G401 (cell line): ENCODE measurements around the gene XPO4. TPM values are rescaled to one million over a fixed set of nuclear protein-coding genes. Genes with fewer than 3 reads are reported as not detected.

Experiments used
- DNase-seq: peaks from one replicate; pipeline ENCODE4 v3.0.0-alpha.2; 2015; ENCODE audit warnings: low spot score
- in situ Hi-C: cut with HindIII; loops from 2 replicates; pipeline ENCODE4 v1.10.0; 2016; ENCODE audit warnings: low sequenced_read_pairs, mixed read lengths
- total RNA-seq: library from RNA; depleted of rRNA; stranded (reverse); fragments of >200 nt; shearing (Covaris generic); gene quantifications from 2 replicates; pipeline ENCODE4 v1.2.3, GENCODE V29; 2014

XPO4 gene
- total RNA-seq, 1 experiment from 2014 or later: 24.1 TPM

GRCh38 chr13:20833900-20834679 lies 68.5 kb downstream of the XPO4 start:
- DNase-seq: no peak
- in situ Hi-C loops: no loop called here

DNA sequence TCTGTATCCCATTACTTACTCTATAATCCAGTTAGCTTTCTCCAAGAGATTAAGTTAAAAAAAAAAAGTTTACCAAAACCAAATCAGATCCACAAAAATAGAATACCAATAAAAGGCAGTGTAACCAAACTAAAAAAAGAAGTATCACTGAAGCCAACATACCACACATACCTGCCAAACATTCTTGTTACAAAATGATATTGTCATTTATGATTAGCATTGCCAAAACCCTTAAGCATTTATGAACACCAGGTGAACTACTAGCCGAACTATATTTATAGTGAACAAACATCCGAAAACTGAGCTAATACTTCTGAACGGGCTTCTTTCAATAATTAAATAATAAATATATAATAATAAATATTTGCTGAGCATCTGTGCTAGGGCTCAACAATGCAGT lies 69.7 kb downstream of the XPO4 start:
- in situ Hi-C loops: no loop called here
- DNase-seq: no peak

DNA sequence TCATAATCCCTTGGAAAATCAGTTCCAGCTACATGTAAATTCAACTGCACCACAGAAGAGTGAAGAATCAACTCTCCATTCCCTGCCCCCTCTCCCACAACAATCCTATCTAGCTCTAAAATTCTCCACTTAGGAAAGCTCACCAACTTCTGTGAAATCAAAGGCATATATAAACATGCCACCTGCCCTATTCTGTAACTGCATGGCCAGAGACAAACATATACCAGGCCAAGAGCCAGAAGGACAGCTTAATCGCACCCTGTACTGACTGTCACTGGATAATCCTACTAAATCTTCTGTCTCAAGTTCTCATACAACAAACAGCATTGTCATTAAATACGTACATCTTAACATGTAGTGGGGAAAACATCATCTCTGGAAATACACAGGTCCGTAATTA lies 70.6 kb downstream of the XPO4 start:
- in situ Hi-C loops: no loop called here

GRCh38 chr13:20831254-20831653 lies 71.3 kb downstream of the XPO4 start:
- in situ Hi-C loops: no loop called here
- DNase-seq: no peak

More for the DNA sequence above, 70.6 kb downstream of the XPO4 start:
- no peak for DNase-seq

- in situ Hi-C loops: no loop called here
- DNase-seq: peak; percentile 54
Measured at GRCh38 chr13:20828539-20829364, 73.8 kb downstream of the XPO4 start.

GRCh38 chr13:20826843-20827560 lies 75.5 kb downstream of the XPO4 start:
- in situ Hi-C loops: no loop called here
- no peak for DNase-seq

- no peak for DNase-seq
- in situ Hi-C loops: no loop called here
Measured at GRCh38 chr13:20826301-20826700, 76.2 kb downstream of the XPO4 start.

GRCh38 chr13:20825477-20825875 lies 77.1 kb downstream of the XPO4 start:
- in situ Hi-C loops: no loop called here
- no peak for DNase-seq

DNA sequence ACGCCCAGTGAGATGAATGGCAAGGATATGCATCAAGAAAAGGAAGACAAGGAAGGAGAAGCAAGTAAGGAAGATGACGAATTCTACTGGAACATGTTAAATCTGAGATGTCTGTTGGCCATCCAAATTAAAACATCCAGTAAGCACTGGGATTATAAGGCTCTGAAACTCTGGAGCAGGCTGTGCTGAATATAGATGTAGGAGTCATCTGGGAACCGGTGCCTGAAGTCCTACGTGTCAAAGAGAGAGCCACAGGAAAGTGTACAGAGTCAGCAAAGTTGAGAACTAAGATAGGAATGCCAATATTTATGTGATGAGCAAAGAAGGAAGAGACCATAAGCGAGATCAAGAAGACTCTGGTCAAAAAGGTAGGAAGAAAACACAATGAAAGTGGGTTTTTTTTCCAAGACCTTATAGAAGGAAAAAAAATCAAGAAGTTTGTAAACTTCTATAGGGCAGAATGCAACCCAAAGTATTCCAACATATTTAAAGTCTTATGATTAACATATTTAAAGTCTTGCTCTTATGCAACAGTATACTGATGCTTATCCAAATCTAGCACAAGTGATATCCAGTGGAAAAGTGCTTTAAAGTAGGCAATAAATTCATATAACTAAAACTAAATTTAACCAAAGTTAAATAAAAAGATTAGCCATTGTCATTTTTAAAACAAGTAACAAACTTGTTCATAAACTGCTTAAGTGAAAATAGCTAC lies 77.6 kb downstream of the XPO4 start:
- in situ Hi-C loops: no loop called here

DNA sequence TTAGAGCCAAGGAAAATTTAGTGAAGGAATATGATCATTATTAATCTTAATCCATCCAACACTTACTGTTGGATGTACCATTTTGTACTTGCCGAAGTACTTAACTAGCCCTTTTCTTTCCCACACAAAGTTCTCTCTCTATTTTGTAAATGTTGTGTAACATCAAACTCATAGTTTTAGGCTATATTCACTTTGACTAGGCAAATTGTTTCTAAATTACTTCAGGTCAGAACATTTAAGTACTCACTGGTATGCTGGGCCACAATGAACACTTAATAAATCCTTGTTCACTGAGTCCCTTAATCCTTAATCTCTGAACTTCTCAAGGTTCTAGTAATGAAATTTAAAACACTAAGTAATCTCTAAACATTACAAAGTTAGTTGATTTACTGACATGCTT lies 79.5 kb downstream of the XPO4 start:
- DNase-seq: no peak
- in situ Hi-C loops: no loop called here

More for the DNA sequence above, 77.6 kb downstream of the XPO4 start:
- no peak for DNase-seq

DNA sequence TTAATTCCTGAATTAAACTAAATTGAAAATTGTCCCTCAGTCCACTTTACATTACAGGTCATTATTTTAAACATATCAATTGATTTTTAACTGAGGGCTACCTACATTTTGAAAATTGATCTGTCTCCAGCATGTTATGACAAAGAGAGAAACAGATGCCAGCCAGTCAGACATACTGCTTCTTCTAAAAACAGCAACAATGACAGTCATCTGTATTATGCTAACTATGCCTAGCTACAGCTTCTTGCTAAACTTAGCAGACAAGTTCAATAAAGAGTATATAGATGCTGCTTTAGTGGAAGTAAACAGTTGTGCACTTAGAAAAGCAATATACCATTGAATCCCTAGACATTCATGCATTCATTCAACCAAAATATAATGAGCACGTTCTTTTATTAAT lies 80.1 kb downstream of the XPO4 start:
- no peak for DNase-seq
- in situ Hi-C loops: no loop called here

GRCh38 chr13:20819715-20820114 lies 82.8 kb downstream of the XPO4 start:
- in situ Hi-C loops: no loop called here
- no peak for DNase-seq

- no peak for DNase-seq
Measured at GRCh38 chr13:20815464-20815863, 87.1 kb downstream of the XPO4 start.

GRCh38 chr13:20814224-20814910 lies 88.2 kb downstream of the XPO4 start:
- in situ Hi-C loops: no loop called here
- peak; percentile 57 for DNase-seq

More at GRCh38 chr13:20815464-20815863, 87.1 kb downstream of the XPO4 start:
- in situ Hi-C loops: no loop called here

DNA sequence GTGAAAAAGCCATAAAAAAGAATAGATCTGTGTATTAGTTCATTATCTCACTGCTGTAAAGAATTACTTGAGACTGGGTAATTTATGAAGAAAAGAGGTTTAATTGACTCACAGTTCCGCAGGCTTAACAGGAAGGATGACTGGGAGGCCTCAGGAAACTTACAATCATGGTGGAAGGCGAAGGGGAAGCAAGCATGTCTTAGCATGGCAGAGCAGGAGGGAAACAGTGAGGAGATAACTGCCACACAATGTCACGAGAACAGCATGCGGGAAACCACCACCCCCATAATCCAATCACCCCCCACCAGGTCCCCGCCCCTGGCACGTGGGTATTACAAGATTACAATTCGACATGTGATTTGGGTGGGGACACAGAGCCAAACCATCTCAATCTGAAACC lies 89.7 kb downstream of the XPO4 start:
- in situ Hi-C loops: no loop called here
- no peak for DNase-seq

DNA sequence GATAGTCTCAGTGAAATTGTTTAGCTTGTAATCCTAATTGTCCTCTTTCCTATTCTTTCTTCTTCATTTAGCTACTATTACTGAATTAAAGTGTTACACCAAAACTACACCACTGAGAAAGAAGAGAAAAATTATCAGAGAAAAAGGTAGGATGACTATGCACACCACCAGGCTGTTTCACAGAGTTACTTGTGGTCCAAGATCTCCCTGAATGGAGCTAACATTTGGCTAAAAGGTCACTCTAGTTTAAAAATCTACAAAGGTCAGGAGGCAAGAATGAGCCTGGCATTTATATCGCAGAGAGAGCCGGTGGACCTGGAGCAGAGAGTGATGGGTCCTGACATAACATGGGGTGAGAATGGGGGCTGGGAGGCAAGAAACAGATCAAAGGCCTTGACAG lies 91.7 kb downstream of the XPO4 start:
- no peak for DNase-seq
- in situ Hi-C loops: no loop called here

DNA sequence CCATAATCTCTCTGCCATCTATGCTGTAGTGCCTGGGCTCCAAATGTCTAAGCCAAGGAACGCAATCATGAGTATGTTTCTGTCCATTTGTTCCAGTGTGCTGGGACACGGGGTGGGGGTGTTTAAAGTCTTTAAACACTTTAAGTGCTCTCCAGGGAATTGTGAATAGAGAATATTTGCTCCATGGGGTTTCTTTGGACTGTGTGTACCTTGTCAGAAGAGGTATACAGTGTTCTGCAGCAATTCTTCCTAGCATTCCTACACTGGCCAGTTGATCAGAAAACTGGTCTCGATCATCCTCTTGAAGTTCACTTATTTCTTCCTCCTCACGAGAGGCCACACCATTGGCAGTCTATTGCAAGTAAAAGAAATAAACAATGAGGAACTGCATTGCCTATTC lies 93.7 kb downstream of the XPO4 start:
- in situ Hi-C loops: no loop called here
- no peak for DNase-seq

DNA sequence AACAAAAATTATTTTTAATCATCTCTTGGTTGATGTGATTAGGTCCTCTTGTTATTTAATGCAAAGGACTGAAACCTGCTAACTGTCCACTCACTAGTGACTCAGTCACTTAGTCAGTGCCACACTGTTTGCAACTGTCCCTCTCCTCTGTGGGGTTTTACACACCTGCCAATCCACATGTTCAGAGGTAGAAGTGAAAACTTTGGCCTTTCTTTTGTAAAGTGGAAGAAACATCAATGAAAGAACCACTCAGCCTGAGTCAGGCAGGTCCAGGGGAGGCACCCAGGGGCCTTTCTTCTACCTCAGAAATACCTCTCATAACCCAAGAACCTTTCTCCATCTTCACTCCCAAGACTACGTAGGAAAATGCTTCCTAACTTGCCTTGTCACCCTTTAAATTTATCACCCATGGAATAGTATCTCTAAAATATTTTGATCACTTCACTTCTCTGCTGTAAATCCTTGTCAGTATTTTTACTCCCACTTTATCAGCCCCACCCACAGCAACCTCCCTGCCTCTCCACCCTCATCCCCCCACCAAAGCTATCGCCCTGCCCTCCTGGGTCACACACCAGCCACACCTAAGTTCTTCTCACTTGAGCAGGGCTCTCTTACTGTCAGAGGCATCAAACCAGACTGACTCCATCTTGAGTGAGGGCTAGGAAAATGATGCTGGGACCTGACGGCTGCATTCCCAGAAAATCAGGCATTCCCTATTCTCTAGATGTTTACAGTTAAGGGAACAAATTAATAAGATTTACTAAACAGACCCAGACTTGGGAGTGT lies 99.2 kb downstream of the XPO4 start:
- in situ Hi-C loops: no loop called here
- DNase-seq: no peak
